ENCODE data around the gene PGAM2.

PGAM2 gene

DNA sequence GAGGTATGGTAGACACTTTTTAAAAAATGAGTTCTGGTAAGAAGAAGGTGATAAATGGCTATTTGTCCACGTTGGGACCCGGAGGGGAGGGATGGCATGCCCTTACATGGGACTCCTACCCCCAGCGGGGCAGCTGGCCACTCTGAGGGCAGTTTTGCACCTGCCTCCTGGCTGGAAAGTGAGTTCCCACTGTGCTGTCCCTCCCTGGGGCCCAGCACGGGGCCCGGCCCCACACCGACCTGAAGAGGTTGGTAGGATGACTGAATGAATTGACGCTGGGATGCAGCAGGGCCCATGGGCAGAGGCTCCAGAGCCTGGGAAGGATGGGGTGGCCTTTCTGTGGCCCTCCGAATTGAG lies 38.2 kb upstream of the PGAM2 start:
- DNase-seq: no peak

DNA sequence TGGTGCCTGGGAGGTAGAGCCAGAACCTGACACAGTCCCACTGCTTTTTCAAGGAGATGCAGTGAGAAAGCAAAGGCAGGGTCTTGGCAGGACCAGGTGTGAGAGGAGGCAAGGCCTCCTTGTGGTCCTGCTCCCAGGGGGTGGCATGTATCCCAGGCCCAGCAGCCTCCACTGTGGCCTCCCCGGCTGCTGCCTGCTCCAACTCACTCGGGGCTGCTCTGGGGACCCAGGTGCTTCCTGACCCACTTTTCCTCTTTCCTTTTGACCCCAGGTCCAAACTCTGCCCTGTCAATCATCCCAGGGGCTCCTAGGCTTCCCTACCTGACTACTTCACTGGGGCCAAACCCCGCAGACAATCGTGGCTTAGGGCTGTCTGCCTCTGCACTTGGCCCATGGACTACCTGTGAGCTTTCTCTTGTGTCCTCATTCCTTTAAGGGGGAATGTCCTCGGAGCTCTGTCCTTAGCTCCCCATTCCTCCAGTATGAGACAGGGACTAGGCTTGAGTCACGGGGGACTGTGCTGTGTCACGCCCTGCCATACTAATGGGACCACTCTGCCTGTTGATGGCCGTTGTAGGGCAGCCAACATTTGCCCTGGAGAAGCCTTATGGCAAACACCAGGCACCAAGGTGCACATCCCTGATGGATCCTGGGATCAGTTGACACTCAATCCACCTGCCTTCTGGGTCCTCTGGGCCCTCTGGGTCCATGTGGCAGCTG lies 37.6 kb upstream of the PGAM2 start:
- no peak for DNase-seq

DNA sequence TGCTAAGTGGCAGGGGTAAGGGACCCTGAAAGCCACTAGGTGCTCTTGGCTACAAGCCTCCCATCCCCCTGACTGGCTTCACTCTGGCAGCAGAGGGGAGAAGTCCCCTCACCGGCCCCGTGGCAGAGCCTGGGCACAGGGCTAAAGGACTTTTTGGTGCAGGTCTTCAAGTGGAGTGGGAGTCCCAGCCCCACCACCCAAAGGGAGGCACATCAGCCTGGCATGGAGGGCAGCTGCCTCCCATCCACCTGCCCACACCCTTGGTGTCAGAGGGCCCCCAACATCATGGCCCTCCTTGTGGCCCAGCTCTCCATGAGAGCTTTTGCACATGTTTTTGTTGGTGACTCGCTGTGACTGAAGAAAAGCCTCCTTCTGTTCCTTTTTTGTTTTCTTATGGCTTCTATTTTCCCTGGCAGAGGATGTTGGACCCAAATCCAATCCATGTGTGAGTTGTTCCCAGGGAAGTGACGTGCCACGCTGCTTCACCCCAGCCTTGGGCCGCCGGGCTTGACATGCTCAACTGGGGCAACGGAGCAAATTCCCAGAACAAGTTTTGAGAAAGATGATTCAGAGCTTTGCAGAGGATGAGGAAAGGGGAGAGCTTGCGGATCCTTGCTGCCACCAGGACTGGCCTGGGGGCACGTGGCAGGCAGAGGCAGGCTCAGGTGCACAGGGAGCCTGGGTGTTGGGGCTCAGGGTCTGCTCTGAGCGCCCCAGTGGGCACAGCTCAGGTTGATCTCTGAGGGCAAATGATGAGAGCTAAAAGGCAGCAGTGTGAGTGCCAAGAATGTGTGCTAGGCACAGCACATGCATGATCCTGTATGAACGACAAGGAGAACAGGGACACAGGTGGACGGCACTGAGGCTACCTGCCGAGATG lies 36.8 kb upstream of the PGAM2 start:
- no peak for DNase-seq

DNA sequence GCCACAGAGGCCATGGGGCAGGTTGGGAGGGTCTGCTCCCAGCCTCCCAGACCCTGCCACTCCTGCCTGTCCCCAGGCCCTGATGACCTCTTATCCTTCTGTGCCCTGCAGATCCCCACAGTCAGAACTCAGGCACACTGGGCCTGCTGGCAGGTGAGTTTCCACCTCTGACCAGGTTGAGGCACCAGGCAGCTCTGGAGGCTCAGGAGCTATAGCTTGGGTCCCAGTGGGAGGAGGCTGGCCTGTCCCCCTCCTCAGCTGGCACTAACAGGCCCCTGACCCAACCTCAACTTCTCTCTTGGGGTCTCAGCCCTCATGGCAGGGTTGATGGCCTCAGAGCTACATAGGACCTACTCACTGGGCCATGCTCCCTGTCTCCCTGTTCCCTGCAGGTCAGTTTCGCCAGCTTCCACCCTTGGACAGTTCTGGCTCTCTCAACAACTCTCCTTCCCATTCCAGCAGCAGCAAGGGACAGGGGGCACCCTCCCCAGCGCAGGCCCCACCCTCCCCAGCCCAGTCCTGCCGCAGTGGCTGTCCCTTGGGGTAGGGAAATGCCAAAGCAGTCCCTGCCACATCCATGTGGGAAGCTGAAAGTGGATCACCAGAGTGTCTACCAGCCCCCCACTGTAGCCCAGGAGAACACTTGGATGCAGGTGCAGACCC lies 36.1 kb upstream of the PGAM2 start:
- no peak for DNase-seq

DNA sequence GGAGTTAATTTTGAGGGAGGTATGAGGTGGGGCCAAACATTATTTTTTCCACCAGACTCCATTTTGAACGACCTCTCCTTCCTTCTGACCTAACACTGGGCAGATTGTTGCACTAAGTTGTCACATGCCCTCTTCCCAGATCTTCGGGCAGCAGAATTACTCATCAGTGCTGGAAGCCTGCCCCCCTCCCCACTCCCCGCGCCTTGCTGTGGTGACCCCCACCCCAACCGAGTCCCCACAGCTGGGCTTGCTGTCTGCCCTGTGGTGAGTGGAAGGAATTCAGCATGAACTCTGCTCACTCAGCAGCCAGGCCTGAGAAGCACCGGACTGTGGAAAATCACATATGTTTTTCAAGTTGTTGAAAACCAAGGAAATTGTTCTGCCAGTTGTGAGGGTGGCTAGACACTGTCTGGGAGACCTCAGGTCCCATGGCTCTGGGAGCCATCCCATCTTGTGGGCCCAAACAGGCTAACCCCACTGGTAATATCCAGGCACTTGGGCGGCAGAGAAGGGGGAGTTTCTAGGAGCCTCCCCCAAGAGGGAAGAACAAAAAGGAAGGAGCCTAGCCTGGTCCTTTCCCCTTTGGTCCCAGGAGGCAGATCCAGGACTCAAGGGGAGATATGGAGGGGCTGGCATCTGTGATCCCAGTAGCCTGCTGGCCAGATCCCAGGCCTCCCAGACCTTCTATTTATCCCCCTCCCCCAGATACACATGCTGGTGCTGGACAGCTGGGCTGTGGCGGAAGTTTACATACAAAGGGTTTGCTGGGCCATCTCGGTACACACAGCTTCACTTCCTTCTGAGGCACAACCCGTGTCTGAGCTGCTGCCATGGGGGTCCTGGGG lies 35.3 kb upstream of the PGAM2 start:
- no peak for DNase-seq

DNA sequence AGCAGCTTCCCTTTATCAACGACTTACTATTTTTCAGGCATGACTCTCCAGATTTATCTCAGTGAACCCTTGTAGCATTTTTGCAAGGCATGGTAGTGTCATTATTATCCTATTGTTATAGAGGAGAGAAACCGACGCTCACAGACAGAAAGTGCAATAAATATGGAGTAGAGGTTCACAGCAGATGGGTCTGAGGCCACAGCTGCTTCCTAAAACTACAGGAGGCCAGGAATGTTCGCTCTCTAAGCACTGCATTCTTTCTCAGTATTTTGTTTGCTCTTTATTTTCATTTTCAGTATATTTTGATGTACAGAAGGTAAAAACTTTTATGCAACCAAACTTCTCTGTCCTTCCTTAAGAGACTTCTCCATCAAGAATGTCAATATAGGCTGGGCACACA lies 34.3 kb upstream of the PGAM2 start:
- DNase-seq: no peak

DNA sequence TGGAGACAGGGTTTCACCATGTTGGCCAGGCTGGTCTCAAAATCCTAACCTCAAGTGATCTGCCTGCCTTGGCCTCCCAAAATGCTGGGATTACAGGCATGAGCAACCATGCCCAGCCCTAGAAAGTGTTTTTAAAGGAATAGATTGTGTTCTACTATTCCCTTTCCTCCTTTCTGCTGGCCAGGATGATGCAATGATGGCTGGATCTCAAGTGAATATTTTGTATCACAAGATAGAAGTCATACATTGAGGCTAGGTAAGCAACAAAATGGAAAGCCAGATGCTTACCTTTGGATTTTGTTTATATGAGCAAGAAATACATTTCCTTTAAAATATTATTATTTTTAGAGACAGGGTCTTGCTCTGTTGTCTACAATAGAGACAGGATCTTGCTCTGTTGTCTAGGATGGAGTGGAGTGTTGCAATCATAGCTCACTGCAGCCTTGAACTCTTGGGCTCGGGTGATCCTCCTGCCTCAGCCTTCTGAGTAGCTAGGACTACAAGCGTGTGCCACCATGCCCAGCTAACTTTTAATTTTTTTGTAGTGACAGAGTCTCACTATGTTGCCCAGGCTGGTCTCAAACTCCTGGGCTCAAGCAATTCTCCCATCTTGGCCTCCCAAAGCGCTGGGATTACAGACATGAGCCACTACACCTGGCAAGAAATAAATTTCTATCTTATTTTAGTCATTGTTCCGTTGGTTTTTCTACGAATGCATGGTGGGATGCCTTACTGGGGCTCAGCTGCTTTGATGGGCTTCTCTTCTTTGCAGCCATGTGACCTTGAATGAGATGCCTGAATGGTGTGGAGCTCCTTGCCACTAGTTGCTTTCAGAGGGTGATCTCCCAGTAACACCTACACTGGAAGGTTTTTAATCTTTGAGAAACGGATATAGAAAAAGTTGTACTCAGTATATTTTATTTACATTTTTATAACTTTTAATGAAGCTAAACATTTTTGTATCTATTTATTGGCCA lies 33.0 kb upstream of the PGAM2 start:
- DNase-seq: no peak

DNA sequence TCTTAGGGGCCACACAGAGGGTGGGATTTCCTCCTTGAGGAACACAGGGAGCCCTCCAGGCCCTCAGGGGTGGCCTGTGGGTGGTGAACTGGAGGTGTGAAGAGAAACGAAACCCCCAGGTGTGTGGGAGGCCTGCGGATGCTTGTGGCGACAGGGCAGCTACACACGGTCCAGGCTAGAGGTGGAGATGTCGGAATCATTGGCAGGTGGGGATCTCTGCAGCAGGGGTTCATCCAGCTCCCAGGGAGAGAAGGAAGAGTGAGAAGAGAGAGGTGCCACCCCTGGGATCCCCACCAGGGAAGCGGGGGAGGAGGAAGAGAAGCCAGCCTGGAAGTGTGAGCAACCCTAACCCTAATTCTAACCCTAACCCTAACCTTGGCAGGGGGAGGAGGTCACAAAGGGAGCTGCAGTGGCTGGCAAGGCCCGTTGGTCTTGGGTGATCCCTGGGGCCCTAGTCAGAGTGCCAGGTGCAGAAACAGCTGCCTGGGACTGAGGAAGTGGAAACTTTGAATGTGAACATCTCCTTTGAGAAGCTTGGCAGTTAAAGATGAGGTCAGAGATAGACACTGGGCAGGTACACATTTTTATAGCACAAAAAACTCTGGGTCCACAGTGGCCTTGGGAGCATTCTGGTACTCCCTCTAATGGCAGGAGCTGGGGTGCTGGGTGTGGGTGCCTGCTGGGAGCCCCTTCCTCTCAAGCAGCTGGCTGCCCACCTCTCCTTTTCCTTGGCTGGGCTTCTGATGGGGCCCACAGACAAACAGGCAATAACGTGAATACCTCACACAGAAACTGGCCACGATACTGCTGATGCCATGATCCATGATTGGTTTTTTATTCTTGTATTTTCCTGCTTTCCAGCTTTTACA lies 31.9 kb upstream of the PGAM2 start:
- no peak for DNase-seq

DNA sequence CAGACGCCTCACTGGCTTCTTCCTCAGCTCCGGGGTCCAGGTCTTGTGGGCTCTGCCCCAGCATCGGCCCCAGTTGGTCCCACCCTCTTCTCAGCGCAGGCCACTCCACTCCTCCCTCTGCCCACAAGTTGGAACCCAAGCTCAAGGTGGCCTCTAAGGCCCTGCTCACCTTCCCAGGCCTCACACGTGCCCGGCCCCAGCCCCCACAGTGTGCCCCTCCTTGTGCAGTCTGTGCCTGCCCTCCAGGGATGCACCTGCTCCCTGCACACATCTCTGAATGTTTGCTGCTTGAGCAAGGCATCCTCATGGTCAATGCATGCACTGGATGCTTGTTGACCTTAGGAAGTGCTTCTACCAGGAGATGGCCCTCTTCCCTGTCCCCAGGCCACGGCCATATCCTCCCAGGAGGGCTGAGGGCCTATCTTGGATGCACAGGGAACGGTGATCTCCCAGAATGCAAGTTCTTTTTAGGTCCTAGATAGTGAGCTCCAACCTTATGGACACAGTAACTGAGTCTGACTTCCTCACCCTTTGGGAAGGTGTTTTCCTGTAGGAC lies 31.0 kb upstream of the PGAM2 start:
- DNase-seq: no peak

DNA sequence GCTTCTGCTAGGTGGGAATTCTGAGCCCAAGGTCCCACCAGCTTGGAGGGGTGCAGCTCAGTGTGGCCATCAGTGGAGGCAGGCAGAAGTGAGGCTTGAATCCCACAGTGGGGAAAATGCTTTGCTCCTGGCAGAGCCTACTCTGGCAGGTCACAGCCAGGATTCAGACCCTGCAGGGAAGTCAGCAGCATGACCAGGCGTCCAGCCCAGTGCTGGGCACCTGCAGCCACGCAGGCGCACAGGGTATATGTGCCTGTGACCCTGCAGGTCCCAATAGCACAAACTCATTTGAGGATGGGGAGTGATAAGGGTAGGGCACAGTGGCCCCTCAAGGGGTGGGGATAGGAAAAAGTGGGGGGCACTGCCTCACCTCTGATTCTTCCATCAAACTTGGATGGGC lies 30.4 kb upstream of the PGAM2 start:
- DNase-seq: no peak

DNA sequence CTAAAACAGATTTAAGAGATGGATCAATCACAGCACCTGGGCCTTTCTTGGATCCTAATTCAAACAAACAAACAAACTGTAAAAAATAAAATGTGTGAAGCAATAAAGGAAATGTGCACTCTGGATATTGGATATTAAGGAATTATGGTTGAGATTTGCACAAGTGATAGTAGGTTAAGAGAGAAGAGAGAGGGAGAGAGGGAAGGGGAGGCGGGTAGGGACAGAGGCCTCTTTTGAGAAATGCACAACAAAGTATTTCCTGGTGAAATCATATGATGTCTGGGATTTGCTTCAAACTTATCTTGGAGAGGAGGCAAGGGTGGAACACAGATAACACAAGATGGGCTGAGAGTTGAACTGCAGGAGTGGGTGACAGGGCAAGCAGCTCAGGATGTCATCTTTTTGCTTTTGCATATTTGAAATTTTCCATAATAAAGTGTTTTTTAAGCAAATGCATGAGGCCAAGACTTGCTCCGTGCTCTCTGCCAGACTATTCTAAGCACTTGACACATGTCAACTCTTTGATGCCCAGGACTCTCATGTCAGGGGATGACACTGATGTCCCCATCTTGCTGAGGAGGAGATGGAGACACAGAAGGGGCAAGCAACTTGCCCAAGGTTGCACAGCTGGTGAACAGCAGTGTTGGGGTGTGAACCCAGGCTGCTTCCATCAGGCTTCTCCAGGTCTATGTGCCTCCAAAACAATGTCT lies 29.7 kb upstream of the PGAM2 start:
- DNase-seq: no peak

DNA sequence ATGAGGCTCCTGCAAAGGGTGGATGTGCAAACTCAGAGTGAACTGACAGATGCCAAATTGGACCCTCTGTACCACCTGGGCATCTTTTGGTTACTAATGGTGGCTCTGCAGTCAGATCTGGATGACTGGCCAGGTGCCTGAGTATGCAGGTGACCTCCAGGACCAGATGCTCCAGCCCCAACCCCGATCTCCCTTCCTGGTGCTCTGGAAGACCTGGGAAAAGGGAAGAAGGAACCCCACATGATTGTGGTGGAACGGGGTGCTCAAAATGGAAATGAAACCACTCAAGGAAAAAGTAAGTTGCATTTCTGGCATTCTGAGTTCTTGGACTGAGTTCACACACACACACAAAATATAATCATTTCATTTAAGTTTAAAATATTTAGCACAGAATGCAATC lies 29.0 kb upstream of the PGAM2 start:
- DNase-seq: no peak

DNA sequence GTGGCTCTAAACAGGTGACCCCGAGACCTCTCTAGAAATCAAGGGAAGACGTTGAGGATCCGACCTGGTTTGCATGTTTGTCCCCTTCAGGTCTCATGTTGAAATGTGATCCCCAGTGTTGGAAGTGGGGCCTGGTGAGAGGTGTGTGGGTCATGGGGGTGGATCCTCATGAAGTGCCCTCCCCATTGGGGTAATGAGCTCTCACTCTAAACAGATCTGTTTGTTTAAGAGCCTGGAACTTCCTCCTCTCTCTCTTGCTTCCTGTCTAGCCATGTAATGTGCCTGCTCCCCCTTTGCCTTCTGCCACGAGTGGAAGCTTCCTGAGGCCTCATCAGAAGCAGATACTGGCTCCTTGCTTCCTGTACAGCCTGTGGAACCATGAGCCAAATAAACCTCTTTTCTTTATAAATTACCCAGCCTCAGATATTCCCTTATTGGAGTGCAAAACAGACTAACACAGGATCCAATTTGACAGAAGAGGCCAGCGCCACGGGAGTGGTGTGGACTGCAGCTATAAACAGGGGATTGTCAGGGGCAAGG lies 27.8 kb upstream of the PGAM2 start:
- DNase-seq: no peak

DNA sequence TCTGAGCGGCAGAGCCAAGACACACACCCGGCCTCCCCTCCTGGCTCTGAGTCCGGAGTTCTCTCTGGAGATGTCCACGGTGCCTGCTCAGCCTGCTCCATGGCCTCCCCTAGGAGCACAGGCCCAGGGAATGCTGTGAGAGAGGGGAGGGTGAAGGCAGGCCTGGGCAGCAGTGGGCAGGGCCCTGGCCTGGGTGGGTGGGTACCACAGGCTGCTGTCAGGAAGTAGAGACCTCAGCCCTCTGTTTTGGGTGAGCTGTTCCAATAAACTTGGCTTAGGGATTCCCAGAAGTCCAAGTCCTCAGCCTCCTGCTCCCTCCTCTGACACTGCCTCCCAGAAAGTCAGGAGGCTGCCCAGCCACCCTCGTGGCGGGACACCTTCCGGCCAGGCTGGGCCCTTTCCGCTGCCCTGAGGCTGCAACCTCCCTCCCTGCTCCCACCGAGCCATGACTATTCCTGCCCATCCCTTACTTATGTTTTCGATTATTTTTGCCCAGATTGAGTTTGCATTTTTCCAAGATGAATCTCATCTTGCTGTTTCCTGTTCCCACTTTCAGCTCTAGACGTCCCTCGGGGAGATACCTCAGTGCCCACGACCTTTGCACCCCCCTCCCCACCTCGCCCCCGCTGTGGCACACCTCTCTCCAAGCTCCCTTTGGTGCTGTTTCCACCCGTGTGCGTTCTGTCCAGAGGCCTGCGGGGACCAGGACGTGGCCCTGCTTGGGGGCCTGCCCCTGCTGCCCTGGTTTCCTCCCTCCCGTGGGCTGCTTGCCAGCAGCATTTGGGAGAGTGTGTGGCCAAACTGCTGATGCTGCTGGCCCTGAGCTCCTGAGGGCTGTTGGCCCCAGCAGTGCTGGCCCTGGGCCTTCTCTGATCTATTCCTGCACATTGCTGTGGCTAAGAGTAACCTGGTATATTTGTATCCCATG lies 22.8 kb upstream of the PGAM2 start:
- no peak for DNase-seq

DNA sequence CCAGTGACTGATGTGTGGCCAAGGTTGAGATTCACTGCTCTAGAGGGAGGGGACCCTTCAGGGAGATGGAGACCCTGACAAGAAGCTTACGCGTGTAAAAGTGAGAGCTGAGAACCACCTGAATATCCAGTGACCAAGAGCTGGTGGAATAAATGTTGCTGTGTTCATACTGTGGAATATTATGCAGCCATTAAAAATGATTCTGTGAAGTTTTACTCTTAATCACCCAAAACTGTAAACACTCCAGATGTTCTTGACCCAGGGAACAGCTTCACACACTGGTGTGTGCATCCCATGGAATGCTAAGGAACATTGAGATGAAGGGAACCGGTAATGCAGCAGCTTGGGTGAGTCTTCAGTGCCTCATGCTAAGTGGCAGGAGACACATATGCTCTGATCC lies 21.3 kb upstream of the PGAM2 start:
- no peak for DNase-seq

DNA sequence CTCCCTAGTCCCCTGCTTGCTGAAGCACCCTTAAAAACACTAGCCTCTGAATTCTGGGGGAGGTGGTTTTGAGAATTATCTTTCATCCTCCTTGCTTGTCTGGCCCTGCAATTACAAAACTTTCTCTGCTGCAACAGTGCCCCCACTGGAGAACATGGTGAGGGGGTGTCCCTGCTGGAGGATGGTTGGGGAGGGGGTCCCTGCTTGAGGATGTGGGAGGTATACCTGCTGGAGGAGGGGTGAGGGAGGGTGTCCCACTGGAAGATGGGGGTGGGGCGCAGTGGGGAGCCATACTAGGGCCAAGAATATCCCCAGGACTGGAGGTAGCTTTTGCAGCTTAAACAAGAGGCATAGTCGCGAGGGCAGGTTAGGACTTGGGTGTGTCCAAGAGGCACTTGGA lies 20.2 kb upstream of the PGAM2 start:
- no peak for DNase-seq

DNA sequence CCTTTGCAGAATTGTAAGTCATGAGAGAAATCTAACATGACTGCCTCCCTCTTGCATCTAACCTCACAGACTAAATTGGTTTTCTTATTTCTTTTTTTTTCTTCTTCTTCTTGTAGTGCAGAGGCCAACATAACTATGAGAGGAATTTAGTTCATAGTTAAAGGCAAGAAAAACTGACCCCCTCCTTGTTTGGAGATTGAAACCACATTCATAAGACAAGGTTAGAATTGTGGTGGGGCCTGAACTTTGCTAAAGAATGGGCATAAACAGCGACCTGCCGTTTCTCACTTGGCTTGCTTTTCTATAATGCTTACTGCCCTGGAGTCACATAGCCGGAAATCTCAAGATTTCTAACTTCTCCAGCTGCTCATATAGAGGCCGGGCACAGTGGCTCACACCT lies 19.3 kb upstream of the PGAM2 start:
- no peak for DNase-seq

DNA sequence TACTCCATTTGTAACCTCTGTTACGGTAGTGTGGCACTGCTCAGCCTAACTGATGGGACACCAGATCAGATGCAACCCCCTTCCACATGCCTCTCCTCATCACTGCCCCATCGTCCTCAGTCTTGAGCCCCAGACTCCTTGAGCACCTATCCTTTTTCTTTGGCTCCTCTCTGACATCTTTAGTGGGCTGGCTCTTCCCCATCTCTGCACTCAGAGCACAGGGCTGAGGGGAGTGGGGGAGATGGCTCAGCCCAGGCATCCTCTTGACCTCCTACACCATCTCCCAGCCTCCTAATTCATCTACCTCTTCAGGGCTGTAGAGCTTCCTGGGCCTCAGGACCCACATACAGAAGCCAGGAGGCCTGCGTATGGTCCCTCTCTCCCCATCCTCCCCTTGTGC lies 18.4 kb upstream of the PGAM2 start:
- no peak for DNase-seq
